A673 (cell line): ENCODE results near the gene GPR156. TPM values are rescaled to one million over a fixed set of nuclear protein-coding genes. Genes with fewer than 3 reads are reported as not detected.
"Not testable (repeated sequence)": the region's sequence is repeated elsewhere in the genome, so short reads cannot be mapped to it uniquely, and the experiment has no call there.

Source experiments
- BruUV-seq: library from RNA; stranded (reverse); fragments of 400-500 nt; replicated peaks from 2 replicates; lab custom pipeline; 2021; lab: Mats Ljungman, UMichigan
- CTCF ChIA-PET: fragments of 300-600 bp; sonication (Branson Sonifier 250); formaldehyde crosslinking; loops from one replicate; lab custom pipeline; 2022; ENCODE audit warnings: antibody characterized with exemption; lab: Charles Lee
- POLR2A ChIA-PET: fragments of 300-600 bp; sonication (Branson Sonifier 250); formaldehyde crosslinking; loops from one replicate; lab custom pipeline; 2022; ENCODE audit warnings: antibody characterized with exemption; ENCODE audit not compliant: low non-redundant PET; lab: Charles Lee
- DNase-seq: peaks from one replicate; pipeline ENCODE4 v3.0.0-alpha.2; 2015; ENCODE audit warnings: low spot score
- H3K27ac ChIP-seq: fragments of 200-600 bp; sonication (generic); 2 replicates; pipeline ENCODE4 v1.5.1; 2016; ENCODE audit warnings: mixed run types, low read depth, mild to moderate bottlenecking, mixed read lengths, antibody characterized with exemption, low read length; ENCODE audit not compliant: poor library complexity, severe bottlenecking
- H3K27me3 ChIP-seq: fragments of 200-600 bp; sonication (generic); replicated peaks from 2 replicates; pipeline ENCODE4 v1.6.1; 2017; ENCODE audit warnings: mixed run types, low read depth, mild to moderate bottlenecking, mixed read lengths, antibody characterized with exemption, low read length; ENCODE audit not compliant: insufficient read depth, poor library complexity
- H3K36me3 ChIP-seq: fragments of 200-600 bp; sonication (generic); 2 replicates; pipeline ENCODE4 v1.6.1; 2016; ENCODE audit warnings: mixed run types, mild to moderate bottlenecking, mixed read lengths, antibody characterized with exemption, low read length; ENCODE audit not compliant: insufficient read depth, poor library complexity, severe bottlenecking
- H3K4me1 ChIP-seq: fragments of 200-600 bp; sonication (generic); 2 replicates; pipeline ENCODE4 v1.6.1; 2017; ENCODE audit warnings: mixed run types, mild to moderate bottlenecking, mixed read lengths, antibody characterized with exemption, low read length; ENCODE audit not compliant: insufficient read depth, poor library complexity, severe bottlenecking
- H3K4me3 ChIP-seq: fragments of 200-600 bp; sonication (generic); 2 replicates; pipeline ENCODE4 v1.5.1; 2016; ENCODE audit warnings: low read depth, mixed run types, mild to moderate bottlenecking, mixed read lengths, low read length; ENCODE audit not compliant: poor library complexity, severe bottlenecking
- H3K9me3 ChIP-seq: fragments of 200-600 bp; sonication (generic); 2 replicates; pipeline ENCODE4 v1.6.1; 2016; ENCODE audit warnings: mixed run types, low read depth, mild to moderate bottlenecking, mixed read lengths, antibody characterized with exemption, low read length; ENCODE audit not compliant: poor library complexity, severe bottlenecking
- CTCF ChIP-seq: fragments of 300-800, 200-600 bp; sonication (generic); conservative IDR thresholded peaks from 2 replicates; pipeline ENCODE4 v1.5.1; 2017; ENCODE audit warnings: low read depth, mild to moderate bottlenecking, antibody characterized with exemption, low read length, moderate library complexity, mixed read lengths
- EZH2 ChIP-seq: fragments of 200-600 bp; sonication (generic); IDR thresholded peaks from 2 replicates; pipeline ENCODE4 v1.6.1; 2017; ENCODE audit warnings: borderline replicate concordance, low read depth, mild to moderate bottlenecking, mixed read lengths, antibody characterized with exemption, low read length; ENCODE audit not compliant: poor library complexity, severe bottlenecking
- intact Hi-C: fragments of 100-400 bp; cut with micrococcal nuclease; formaldehyde crosslinking; loops from one replicate; pipeline ENCODE4 v1.10.0; 2022; ENCODE audit not compliant: unreplicated experiment
- total RNA-seq: library from RNA; stranded (reverse); gene quantifications from 2 replicates; pipeline ENCODE4 v1.2.3, GENCODE V29; 2021

GPR156 gene
- total RNA-seq, 1 experiment from 2014 or later = 0.62 TPM

GRCh38 chr3:120300971-120301370 is 15.9 kb upstream of the GPR156 start:
- H3K4me3 ChIP-seq = no peak overlapping the region
- H3K9me3 ChIP-seq = no peaks in the 10 kb centered on the region
- intact Hi-C loops = no loop called here
- no TSS peak for BruUV-seq
- ChIA-PET CTCF (no interaction called here), POLR2A (no interaction called here)
- no peak for TF ChIP-seq CTCF
- TF ChIP-seq EZH2 = no peak
- no peaks in the 10 kb centered on the region for H3K36me3 ChIP-seq
- DNase-seq = no peak
- H3K27me3 ChIP-seq = no peaks in the 10 kb centered on the region
- H3K4me1 ChIP-seq = no peaks in the 10 kb centered on the region
- H3K27ac ChIP-seq = no peak overlapping the region

GRCh38 chr3:120299403-120299802 is 14.4 kb upstream of the GPR156 start:
- BruUV-seq = no TSS peak
- Histone ChIP-seq H3K36me3 (no peaks in the 10 kb centered on the region), H3K27me3 (no peaks in the 10 kb centered on the region), H3K4me3 (no peak overlapping the region), H3K27ac (no peak overlapping the region), H3K4me1 (no peaks in the 10 kb centered on the region), H3K9me3 (no peaks in the 10 kb centered on the region)
- ChIA-PET POLR2A (no interaction called here), CTCF (no interaction called here)
- no peak for DNase-seq
- no peak for TF ChIP-seq CTCF
- TF ChIP-seq EZH2 = no peak
- intact Hi-C loops = no loop called here

- Histone ChIP-seq H3K4me1 (no peaks in the 10 kb centered on the region), H3K27ac (no peak overlapping the region), H3K27me3 (no peaks in the 10 kb centered on the region), H3K4me3 (no peak overlapping the region), H3K9me3 (peaks cover under 1% of the 10 kb centered on the region), H3K36me3 (no peaks in the 10 kb centered on the region)
- intact Hi-C loops = no loop called here
- no TSS peak for BruUV-seq
- ChIA-PET CTCF (no interaction called here), POLR2A (no interaction called here)
- TF ChIP-seq EZH2 (no peak), CTCF (no peak)
- DNase-seq = no peak
Observed at GRCh38 chr3:120298996-120299395, 14.0 kb upstream of the GPR156 start.

GRCh38 chr3:120291552-120291951 is 6.5 kb upstream of the GPR156 start:
- H3K36me3 ChIP-seq, intact Hi-C loops, H3K4me3 ChIP-seq, H3K27me3 ChIP-seq, H3K27ac ChIP-seq, H3K4me1 ChIP-seq, H3K9me3 ChIP-seq, DNase-seq, BruUV-seq, CTCF ChIA-PET: not testable (repeated sequence)
- POLR2A ChIA-PET = interaction anchor here (0.6 kb wide), 1 partner anchor 194 kb away, joined by 3 read pairs; no protein-coding TSS in a partner anchor
